GM12865 (cell line): ENCODE measurements around the gene TST.

Experiments used
- DNase-seq: peaks from one replicate; pipeline ENCODE4 v3.0.0; 2010; ENCODE audit warnings: low read depth
- H3K4me3 ChIP-seq: 2 replicates; pipeline ENCODE4 v1.5.1; 2011; ENCODE audit warnings: mild to moderate bottlenecking, low read depth, low read length, control low read depth
- CTCF ChIP-seq: IDR thresholded peaks from 2 replicates; pipeline ENCODE4 v1.5.1; 2011; ENCODE audit warnings: low read length, control low read depth, low read depth, inconsistent platforms; ENCODE audit not compliant: insufficient read depth; ENCODE audit errors: missing control alignments

Gene TST

GRCh38 chr22:37012956-37013355 lies 6.3 kb downstream of the TST start:
- no peak for TF ChIP-seq CTCF
- no peak for DNase-seq
- H3K4me3 ChIP-seq: no peak overlapping the region

- no peak for DNase-seq
- no peak for TF ChIP-seq CTCF
- H3K4me3 ChIP-seq: no peak overlapping the region
Measured at GRCh38 chr22:37012262-37012904, 6.9 kb downstream of the TST start.

GRCh38 chr22:37011472-37011871 lies 7.8 kb downstream of the TST start:
- no peak overlapping the region for H3K4me3 ChIP-seq
- no peak for DNase-seq
- no peak for TF ChIP-seq CTCF

GRCh38 chr22:37010976-37011375 lies 8.3 kb downstream of the TST start:
- H3K4me3 ChIP-seq: no peak overlapping the region
- no peak for TF ChIP-seq CTCF
- no peak for DNase-seq

DNA sequence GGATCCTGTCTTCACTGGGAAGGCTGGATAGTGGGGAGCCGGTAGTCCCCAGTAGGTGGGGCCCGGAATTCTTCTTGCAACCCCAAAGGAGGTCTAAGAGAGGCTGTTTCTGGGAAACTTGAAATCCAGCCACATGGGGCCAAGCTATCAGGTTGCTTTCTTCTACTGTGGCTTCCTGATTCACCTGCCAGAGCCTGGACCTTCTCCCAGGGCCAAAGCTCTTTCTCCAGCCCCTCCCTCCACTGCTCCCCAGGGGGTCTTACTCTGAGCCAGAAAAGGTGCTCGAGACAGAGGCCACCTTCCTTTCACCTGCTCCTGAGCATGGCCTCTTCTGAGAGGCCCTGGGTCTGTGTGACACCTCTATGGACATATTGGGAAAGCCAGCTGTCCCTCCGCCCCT lies 9.1 kb downstream of the TST start:
- TF ChIP-seq CTCF: no peak
- no peak for DNase-seq
- H3K4me3 ChIP-seq: no peak overlapping the region

- DNase-seq: no peak
- no peak overlapping the region for H3K4me3 ChIP-seq
- no peak for TF ChIP-seq CTCF
Measured at GRCh38 chr22:37009490-37009889, 9.8 kb downstream of the TST start.

- H3K4me3 ChIP-seq: no peak overlapping the region
- TF ChIP-seq CTCF: no peak
- DNase-seq: no peak
Measured at GRCh38 chr22:37008365-37008764, 10.9 kb downstream of the TST start.
